ENCODE results near the gene IMPDH1. TPM values are rescaled to one million over a fixed set of nuclear protein-coding genes. Genes with fewer than 3 reads are reported as not detected.

The IMPDH1 gene
- total and polyA plus RNA-seq, 4 experiments from 2014 or later = 43.0 to 55.9 (median 48.7) TPM

Other genes with a start within 250 kb of the IMPDH1 start
- gene LEP, start 168.7 kb downstream of the IMPDH1 start, total RNA-seq = not detected
- gene LEP, start 168.7 kb downstream of the IMPDH1 start, polyA plus RNA-seq = not detected
- gene RBM28, start 66.1 kb downstream of the IMPDH1 start, total RNA-seq = 10 to 100 TPM; 43.4 to 48.3 TPM
- 1 to 10 TPM; 2.4 to 9.9 TPM for gene RBM28, start 66.1 kb downstream of the IMPDH1 start, polyA plus RNA-seq
- under 1 TPM; 0.52 to 0.58 TPM for gene PRRT4, start 48.3 kb downstream of the IMPDH1 start, total RNA-seq
- under 1 TPM; 0.11 to 0.16 TPM for gene PRRT4, start 48.3 kb downstream of the IMPDH1 start, polyA plus RNA-seq
- 1 to 10 TPM; 3.4 to 4.5 TPM for gene HILPDA, start 45.9 kb upstream of the IMPDH1 start, total RNA-seq
- gene HILPDA, start 45.9 kb upstream of the IMPDH1 start, polyA plus RNA-seq = 1 to 10 TPM; 2.4 to 3.7 TPM
- gene METTL2B, start 66.8 kb upstream of the IMPDH1 start, total RNA-seq = 10 to 100 TPM; 25.3 to 32.8 TPM
- 10 to 100 TPM; 13.2 to 25.1 TPM for gene METTL2B, start 66.8 kb upstream of the IMPDH1 start, polyA plus RNA-seq